Glutamatergic neuron (in vitro differentiated cells): Measurements from ENCODE around the gene CHCHD2. TPM values are rescaled to one million over a fixed set of nuclear protein-coding genes. Genes with fewer than 3 reads are reported as not detected.
"Not testable (repeated sequence)": the region's sequence is repeated elsewhere in the genome, so short reads cannot be mapped to it uniquely, and the experiment has no call there.

Experiments used
- DNase-seq: peaks from one replicate; pipeline ENCODE4 v3.0.0; 2022
- H3K27ac Mint-ChIP-seq: one replicate; pipeline ENCODE4 v1.8.0; 2020; ENCODE audit warnings: mild to moderate bottlenecking, mixed read lengths, inconsistent platforms; ENCODE audit not compliant: unreplicated experiment
- H3K27me3 Mint-ChIP-seq: one replicate; pipeline ENCODE4 v1.8.0; 2020; ENCODE audit warnings: mild to moderate bottlenecking, moderate library complexity, mixed read lengths, inconsistent platforms; ENCODE audit not compliant: unreplicated experiment
- H3K36me3 Mint-ChIP-seq: one replicate; pipeline ENCODE4 v1.8.0; 2020; ENCODE audit warnings: mild to moderate bottlenecking, mixed read lengths, inconsistent platforms; ENCODE audit not compliant: unreplicated experiment
- H3K4me1 Mint-ChIP-seq: one replicate; pipeline ENCODE4 v1.8.0; 2020; ENCODE audit warnings: mild to moderate bottlenecking, low read depth, mixed read lengths, inconsistent platforms; ENCODE audit not compliant: unreplicated experiment
- H3K4me3 Mint-ChIP-seq: one replicate; pipeline ENCODE4 v1.8.0; 2020; ENCODE audit warnings: mild to moderate bottlenecking, mixed read lengths, inconsistent platforms; ENCODE audit not compliant: unreplicated experiment
- H3K9me3 Mint-ChIP-seq: one replicate; pipeline ENCODE4 v1.8.0; 2020; ENCODE audit warnings: mild to moderate bottlenecking, moderate library complexity, mixed read lengths, inconsistent platforms; ENCODE audit not compliant: unreplicated experiment
- total RNA-seq: library from RNA; stranded (reverse); fragmentation: NEBNext Ultra II Directional; extraction: Animal tissue kit (Norgen Biotek cat#: 25700); gene quantifications from one replicate; pipeline ENCODE4 v1.2.1, GENCODE V29; 2021; ENCODE audit not compliant: unreplicated experiment
- TF ChIP-seq, protein P1 (sequence below): fragments of 200-600 bp; sonication (generic); IDR thresholded peaks from one replicate; pipeline ENCODE4 v1.5.0; 2021; ENCODE audit not compliant: partially characterized antibody, unreplicated experiment

Gene CHCHD2
- total RNA-seq, 1 donor from 2014 or later: not detected

DNA sequence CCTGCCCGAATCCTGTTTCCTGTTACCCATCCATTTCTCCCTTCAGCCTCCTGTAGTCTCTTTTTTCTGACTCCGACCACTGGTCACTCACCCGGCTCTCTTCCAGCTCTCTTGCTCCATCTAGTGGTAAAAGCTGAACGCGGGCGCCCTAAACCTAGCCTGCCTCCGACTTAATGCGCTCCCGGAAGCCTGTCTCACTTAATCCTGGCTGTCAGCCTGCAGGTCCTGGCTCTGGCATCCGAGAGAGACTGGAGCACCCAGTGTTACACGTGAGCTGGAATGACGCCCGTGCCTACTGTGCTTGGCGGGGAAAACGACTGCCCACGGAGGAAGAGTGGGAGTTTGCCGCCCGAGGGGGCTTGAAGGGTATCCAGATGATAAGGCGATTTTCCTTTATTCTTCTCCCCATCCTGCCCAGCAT, 31.9 kb downstream of the CHCHD2 start:
- H3K4me1 Mint-ChIP-seq: no peaks in the 10 kb centered on the region

DNA sequence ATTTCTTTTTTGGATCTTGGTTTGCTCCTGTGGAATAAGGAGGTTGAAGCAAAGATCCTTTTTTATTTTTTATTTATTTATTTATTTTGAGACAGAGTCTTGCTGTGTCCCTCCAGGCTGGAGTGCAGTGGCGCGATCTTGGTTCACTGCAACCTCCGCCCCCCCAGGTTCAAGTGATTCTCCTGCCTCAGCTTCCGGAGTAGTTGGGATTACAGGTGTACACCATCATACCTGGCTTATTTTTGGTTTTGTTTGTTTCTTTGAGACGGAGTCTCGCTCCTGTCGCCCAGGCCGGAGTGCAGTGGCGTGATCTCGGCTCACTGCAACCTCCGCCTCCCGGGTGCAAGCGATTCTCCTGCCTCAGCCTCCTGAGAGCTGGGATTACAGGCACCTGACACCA, 39.9 kb downstream of the CHCHD2 start:
- not testable (repeated sequence) for H3K4me1 Mint-ChIP-seq, H3K36me3 Mint-ChIP-seq, H3K27ac Mint-ChIP-seq, DNase-seq, H3K9me3 Mint-ChIP-seq, H3K27me3 Mint-ChIP-seq, H3K4me3 Mint-ChIP-seq

More for the DNA sequence above, 31.9 kb downstream of the CHCHD2 start:
- TF ChIP-seq, protein P1, sequence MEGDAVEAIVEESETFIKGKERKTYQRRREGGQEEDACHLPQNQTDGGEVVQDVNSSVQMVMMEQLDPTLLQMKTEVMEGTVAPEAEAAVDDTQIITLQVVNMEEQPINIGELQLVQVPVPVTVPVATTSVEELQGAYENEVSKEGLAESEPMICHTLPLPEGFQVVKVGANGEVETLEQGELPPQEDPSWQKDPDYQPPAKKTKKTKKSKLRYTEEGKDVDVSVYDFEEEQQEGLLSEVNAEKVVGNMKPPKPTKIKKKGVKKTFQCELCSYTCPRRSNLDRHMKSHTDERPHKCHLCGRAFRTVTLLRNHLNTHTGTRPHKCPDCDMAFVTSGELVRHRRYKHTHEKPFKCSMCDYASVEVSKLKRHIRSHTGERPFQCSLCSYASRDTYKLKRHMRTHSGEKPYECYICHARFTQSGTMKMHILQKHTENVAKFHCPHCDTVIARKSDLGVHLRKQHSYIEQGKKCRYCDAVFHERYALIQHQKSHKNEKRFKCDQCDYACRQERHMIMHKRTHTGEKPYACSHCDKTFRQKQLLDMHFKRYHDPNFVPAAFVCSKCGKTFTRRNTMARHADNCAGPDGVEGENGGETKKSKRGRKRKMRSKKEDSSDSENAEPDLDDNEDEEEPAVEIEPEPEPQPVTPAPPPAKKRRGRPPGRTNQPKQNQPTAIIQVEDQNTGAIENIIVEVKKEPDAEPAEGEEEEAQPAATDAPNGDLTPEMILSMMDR: peak; percentile 84
- peaks cover 2% of the 10 kb centered on the region for H3K9me3 Mint-ChIP-seq
- H3K36me3 Mint-ChIP-seq: peaks cover 4% of the 10 kb centered on the region
- peak; percentile 84 for DNase-seq
- no peak overlapping the region for H3K4me3 Mint-ChIP-seq
- peaks cover 3% of the 10 kb centered on the region for H3K27me3 Mint-ChIP-seq
- peak overlapping the region; percentile 29 for H3K27ac Mint-ChIP-seq

DNA sequence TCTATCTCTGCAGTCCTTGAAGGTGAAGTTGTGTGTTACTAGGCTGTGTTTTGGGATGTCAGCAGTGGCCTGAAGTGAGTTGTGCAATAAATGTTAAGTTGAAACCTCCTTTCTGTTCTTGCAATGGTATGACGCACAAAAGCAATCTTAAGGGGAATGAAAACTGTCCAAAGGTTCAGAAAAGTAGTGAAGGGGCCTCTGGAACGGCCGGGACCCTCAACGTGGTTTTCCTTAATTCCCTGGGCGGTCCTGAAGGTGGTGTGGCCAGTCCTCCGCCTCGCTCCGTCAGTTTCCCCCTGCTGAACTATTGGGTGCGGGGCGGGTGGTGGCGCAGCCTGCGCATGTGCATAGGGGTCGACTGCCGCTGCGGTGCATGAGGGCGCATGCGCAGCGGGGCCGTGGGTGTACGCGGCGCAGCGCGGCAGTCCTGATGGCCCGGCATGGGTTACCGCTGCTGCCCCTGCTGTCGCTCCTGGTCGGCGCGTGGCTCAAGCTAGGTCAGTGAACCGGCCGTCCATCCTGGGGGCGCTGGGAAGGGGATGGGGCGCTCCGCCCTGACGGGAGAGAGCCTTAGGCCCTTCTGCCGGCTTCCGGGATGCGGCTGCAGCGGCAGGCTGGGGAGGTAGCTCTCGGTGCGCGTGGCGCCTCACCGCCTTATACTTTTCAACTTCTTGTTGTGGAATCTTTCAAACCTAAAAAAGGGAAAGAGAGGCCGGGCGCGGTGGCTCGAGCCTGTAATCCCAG, 42.2 kb downstream of the CHCHD2 start, which contains the start of gene SUMF2:
TSS of gene SUMF2 (plus strand) at position 405 of the 744 bp plus-strand sequence. CDS start at position 431, 26 bp downstream.
- TF ChIP-seq, protein P1: no peak
- Mint-ChIP-seq H3K9me3 (peaks cover 7% of the 10 kb centered on the region), H3K27me3 (peaks cover 2% of the 10 kb centered on the region), H3K4me1 (peaks cover 4% of the 10 kb centered on the region), H3K36me3 (no peaks in the 10 kb centered on the region), H3K4me3 (peak within 1 kb of the TSS; percentile 87), H3K27ac (peak within 1 kb of the TSS; percentile 79)
- DNase-seq: peak; percentile 94

DNA sequence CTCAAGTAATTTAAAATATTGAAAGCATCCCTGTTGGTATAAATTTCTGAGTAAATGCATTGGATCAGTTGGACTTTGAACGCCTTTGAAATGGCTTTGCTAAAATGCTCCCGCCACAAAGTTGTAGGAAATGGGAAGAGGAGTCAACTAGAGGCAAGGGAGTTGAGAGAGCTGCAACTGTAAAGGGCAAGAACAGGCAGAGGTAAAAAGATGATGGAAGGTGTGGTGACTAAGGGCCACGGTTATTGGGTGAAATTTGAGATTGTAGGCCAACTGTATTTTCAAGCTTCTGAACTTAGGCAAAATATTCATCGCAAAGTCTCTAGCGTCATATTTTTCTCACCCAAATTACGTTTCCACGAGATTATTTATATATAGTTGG, 42.8 kb downstream of the CHCHD2 start:
- TF ChIP-seq, protein P1: no peak
- Mint-ChIP-seq H3K27ac (peak overlapping the region; percentile 79), H3K9me3 (peaks cover 7% of the 10 kb centered on the region), H3K4me3 (peak overlapping the region; percentile 87), H3K27me3 (peaks cover 2% of the 10 kb centered on the region), H3K4me1 (peaks cover 4% of the 10 kb centered on the region), H3K36me3 (no peaks in the 10 kb centered on the region)
- no peak for DNase-seq

DNA sequence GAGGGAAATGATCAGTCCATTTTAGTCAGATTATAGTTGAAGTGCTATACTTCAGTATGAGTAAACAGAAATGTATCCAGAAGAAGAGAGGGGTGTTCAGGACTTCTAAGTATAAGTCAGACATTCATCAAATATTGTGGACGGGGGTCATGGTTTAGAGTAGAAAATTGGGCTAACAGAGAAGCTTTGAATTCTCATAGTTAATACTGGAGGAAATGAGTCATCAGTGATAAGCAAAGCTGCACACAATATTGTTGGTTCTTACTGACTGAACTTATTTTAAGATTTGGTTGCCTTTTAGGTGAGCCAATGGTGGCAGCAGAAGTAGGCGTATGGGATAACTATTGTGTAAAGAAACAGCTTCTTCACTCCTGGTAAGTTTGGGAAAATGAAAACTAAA, 43.9 kb downstream of the CHCHD2 start:
- H3K36me3 Mint-ChIP-seq: no peaks in the 10 kb centered on the region
- peaks cover 7% of the 10 kb centered on the region for H3K9me3 Mint-ChIP-seq
- H3K4me1 Mint-ChIP-seq: peaks cover 4% of the 10 kb centered on the region
- H3K27ac Mint-ChIP-seq: peak overlapping the region; percentile 44
- H3K27me3 Mint-ChIP-seq: peaks cover 2% of the 10 kb centered on the region
- H3K4me3 Mint-ChIP-seq: no peak overlapping the region
- DNase-seq: no peak
- TF ChIP-seq, protein P1: no peak
